H9 (cell line): ENCODE results near the gene FALEC. TPM values are rescaled to one million over a fixed set of nuclear protein-coding genes. Genes with fewer than 3 reads are reported as not detected.
A peak's percentile ranks its signal among the peaks of the same experiment; 100 is the strongest.

Experiments
- DNase-seq: peaks from one replicate; pipeline ENCODE4 v3.0.0-alpha.2; 2017
- H2AFZ ChIP-seq: one replicate; pipeline ENCODE4 v1.6.1; 2013; ENCODE audit warnings: mild to moderate bottlenecking, low read length, control low read depth, moderate library complexity
- H2AK5ac ChIP-seq: 2 replicates; pipeline ENCODE4 v1.6.1; 2013; ENCODE audit warnings: low read length, control low read depth, mixed read lengths; ENCODE audit not compliant: insufficient read length
- H2BK120ac ChIP-seq: one replicate; pipeline ENCODE4 v1.6.1; 2013; ENCODE audit warnings: low read depth, mild to moderate bottlenecking, low read length, control low read depth, inconsistent platforms; ENCODE audit not compliant: poor library complexity, severe bottlenecking
- H2BK12ac ChIP-seq: 2 replicates; pipeline ENCODE4 v1.6.1; 2013; ENCODE audit warnings: low read length, control low read depth, mixed read lengths, low read depth; ENCODE audit not compliant: insufficient read length
- H2BK15ac ChIP-seq: 2 replicates; pipeline ENCODE4 v1.6.1; 2013; ENCODE audit warnings: low read depth, low read length, control low read depth
- H2BK20ac ChIP-seq: one replicate; pipeline ENCODE4 v1.6.1; 2013; ENCODE audit warnings: low read depth, mild to moderate bottlenecking, low read length, control low read depth, inconsistent platforms; ENCODE audit not compliant: poor library complexity, severe bottlenecking
- H2BK5ac ChIP-seq: 2 replicates; pipeline ENCODE4 v1.6.1; 2013; ENCODE audit warnings: low read length, control low read depth, mixed read lengths; ENCODE audit not compliant: insufficient read length
- H3K14ac ChIP-seq: 2 replicates; pipeline ENCODE4 v1.6.1; 2013; ENCODE audit warnings: low read length, control low read depth; ENCODE audit not compliant: insufficient read depth
- H3K18ac ChIP-seq: 2 replicates; pipeline ENCODE4 v1.6.1; 2013; ENCODE audit warnings: low read depth, mild to moderate bottlenecking, mixed read lengths, low read length, control low read depth; ENCODE audit not compliant: insufficient read length
- H3K23ac ChIP-seq: 2 replicates; pipeline ENCODE4 v1.6.1; 2013; ENCODE audit warnings: low read length, control low read depth, mixed read lengths, low read depth; ENCODE audit not compliant: insufficient read length
- H3K23me2 ChIP-seq: 2 replicates; pipeline ENCODE4 v1.6.1; 2013; ENCODE audit warnings: low read depth, mild to moderate bottlenecking, mixed read lengths, low read length, control low read depth; ENCODE audit not compliant: insufficient read length, poor library complexity, severe bottlenecking
- H3K27ac ChIP-seq: 2 replicates; pipeline ENCODE4 v1.5.1; 2013; ENCODE audit warnings: low read length, control low read depth, mixed read lengths, low read depth; ENCODE audit not compliant: insufficient read length
- H3K27me3 ChIP-seq: 2 replicates; pipeline ENCODE4 v1.6.1; 2013; ENCODE audit warnings: low read length, control low read depth, inconsistent platforms; ENCODE audit not compliant: insufficient read depth
- H3K4ac ChIP-seq: 2 replicates; pipeline ENCODE4 v1.6.1; 2013; ENCODE audit warnings: low read depth, mild to moderate bottlenecking, control low read depth, inconsistent platforms, low read length, moderate library complexity
- H3K4me1 ChIP-seq: 2 replicates; pipeline ENCODE4 v1.6.1; 2013; ENCODE audit warnings: low read length, control low read depth, inconsistent platforms; ENCODE audit not compliant: insufficient read depth
- H3K4me2 ChIP-seq: 2 replicates; pipeline ENCODE4 v1.6.1; 2013; ENCODE audit warnings: low read length, control low read depth, mixed read lengths; ENCODE audit not compliant: insufficient read length, insufficient read depth
- H3K56ac ChIP-seq: 2 replicates; pipeline ENCODE4 v1.6.1; 2013; ENCODE audit warnings: low read depth, mild to moderate bottlenecking, mixed read lengths, low read length, control low read depth; ENCODE audit not compliant: insufficient read length
- H3K79me1 ChIP-seq: 2 replicates; pipeline ENCODE4 v1.6.1; 2013; ENCODE audit warnings: low read depth, mild to moderate bottlenecking, moderate library complexity, low read length, control low read depth, inconsistent platforms; ENCODE audit not compliant: insufficient read depth, poor library complexity, severe bottlenecking
- H3K79me2 ChIP-seq: 2 replicates; pipeline ENCODE4 v1.6.1; 2013; ENCODE audit warnings: low read length, control low read depth, inconsistent platforms; ENCODE audit not compliant: insufficient read depth
- H3K9ac ChIP-seq: 2 replicates; pipeline ENCODE4 v1.6.1; 2013; ENCODE audit warnings: low read length, control low read depth, mixed read lengths; ENCODE audit not compliant: insufficient read length; ENCODE audit errors: extremely low read depth
- H3K9me3 ChIP-seq: one replicate; pipeline ENCODE4 v1.6.1; 2013; ENCODE audit warnings: low read depth, low read length, inconsistent platforms; ENCODE audit not compliant: control insufficient read depth
- H3T11ph ChIP-seq: one replicate; pipeline ENCODE4 v1.6.1; 2013; ENCODE audit warnings: mild to moderate bottlenecking, low read length, control low read depth, inconsistent platforms
- H4K20me1 ChIP-seq: one replicate; pipeline ENCODE4 v1.6.1; 2013; ENCODE audit not compliant: control insufficient read depth, insufficient read length, insufficient read depth
- H4K5ac ChIP-seq: 2 replicates; pipeline ENCODE4 v1.6.1; 2013; ENCODE audit warnings: low read depth, mild to moderate bottlenecking, mixed read lengths, low read length, control low read depth; ENCODE audit not compliant: insufficient read length
- H4K8ac ChIP-seq: replicated peaks from 2 replicates; pipeline ENCODE4 v1.6.1; 2013; ENCODE audit warnings: low read length, control low read depth, mixed read lengths, low read depth; ENCODE audit not compliant: insufficient read length
- H4K91ac ChIP-seq: 2 replicates; pipeline ENCODE4 v1.6.1; 2013; ENCODE audit warnings: low read depth, mild to moderate bottlenecking, moderate library complexity, mixed read lengths, low read length, control low read depth; ENCODE audit not compliant: insufficient read length
- H3K27ac Mint-ChIP-seq, 3 experiments: 2 replicates in 2 of 3; 3 replicates in 1 of 3; pipeline ENCODE4 v1.8.0; 2020 to 2021; ENCODE audit warnings: mixed read lengths in 3 of 3, mild to moderate bottlenecking in 1 of 3, moderate library complexity in 1 of 3
- H3K27me3 Mint-ChIP-seq: 2 replicates; pipeline ENCODE4 v1.8.0; 2021; ENCODE audit warnings: low read depth, mild to moderate bottlenecking, moderate library complexity, mixed read lengths
- H3K36me3 Mint-ChIP-seq, 3 experiments: 2 replicates in 2 of 3; 3 replicates in 1 of 3; pipeline ENCODE4 v1.8.0; 2020 to 2021; ENCODE audit warnings: low read depth in 3 of 3, mixed read lengths in 3 of 3; ENCODE audit not compliant: insufficient read depth in 1 of 3
- H3K4me1 Mint-ChIP-seq, 2 experiments: 2 replicates each; pipeline ENCODE4 v1.8.0; 2020; ENCODE audit warnings: mixed read lengths in 2 of 2
- H3K4me3 Mint-ChIP-seq, 2 experiments: 2 replicates in 1 of 2; 3 replicates in 1 of 2; pipeline ENCODE4 v1.8.0; 2020 to 2021; ENCODE audit warnings: mild to moderate bottlenecking in 2 of 2, mixed read lengths in 2 of 2, moderate library complexity in 1 of 2
- H3K9me3 Mint-ChIP-seq, 2 experiments: 2 replicates in 1 of 2; 3 replicates in 1 of 2; pipeline ENCODE4 v1.8.0; 2020; ENCODE audit warnings: mild to moderate bottlenecking in 2 of 2, mixed read lengths in 2 of 2, moderate library complexity in 1 of 2
- CTCF ChIP-seq: fragments of 200-600 bp; sonication (generic); conservative IDR thresholded peaks from 3 replicates; pipeline ENCODE4 v1.8.0; 2021; ENCODE audit warnings: antibody characterized with exemption, mild to moderate bottlenecking
- WGBS: extraction: QIAGEN DNeasy Blood & Tissue Kit; methylation state at CpG from one replicate; pipeline ENCODE4 v1.1.7; 2013; ENCODE audit warnings: missing lambda C conversion rate, low lambda C conversion rate, mixed read lengths; ENCODE audit not compliant: insufficient read length; ENCODE audit errors: extremely low coverage; 5-methylcytosine and 5-hydroxymethylcytosine counted together
- total RNA-seq: library from RNA; stranded (reverse); gene quantifications from 2 replicates; pipeline ENCODE4 v1.2.1, GENCODE V29; 2021

FALEC gene
- total RNA-seq, 1 experiment from 2014 or later, result not detected

GRCh38 chr1:150551051-150551783 lies 35.7 kb downstream of the FALEC start:
- Histone ChIP-seq H3T11ph (no peak overlapping the region), H3K18ac (no peak overlapping the region), H2AFZ (no peak overlapping the region), H3K23ac (no peak overlapping the region), H4K91ac (no peak overlapping the region), H3K14ac (no peak overlapping the region), H3K79me2 (no peaks in the 10 kb centered on the region), H2AK5ac (no peak overlapping the region), H3K4me2 (no peak overlapping the region), H2BK12ac (no peak overlapping the region), H4K20me1 (no peaks in the 10 kb centered on the region), H3K9me3 (no peaks in the 10 kb centered on the region), H3K56ac (no peak overlapping the region), H2BK5ac (no peak overlapping the region), H3K4me1 (peaks cover 3% of the 10 kb centered on the region; the same call in 1 of the 2 replicates), H3K9ac (no peak overlapping the region), H3K4ac (no peak overlapping the region), H4K5ac (no peak overlapping the region), H3K23me2 (peaks cover 10% of the 10 kb centered on the region), H3K27me3 (peaks cover 3% of the 10 kb centered on the region; the same call in 1 of the 2 replicates), H2BK15ac (no peak overlapping the region), H2BK120ac (no peak overlapping the region), H3K79me1 (no peaks in the 10 kb centered on the region), H2BK20ac (no peak overlapping the region), H3K27ac (no peak overlapping the region), H4K8ac (no peak overlapping the region)
- Mint-ChIP-seq H3K4me1 (peaks cover 16 to 36% of the 10 kb centered on the region in 2 experiments), H3K27me3 (peaks cover 39% of the 10 kb centered on the region), H3K9me3 (no peaks in the 10 kb centered on the region), H3K27ac (peak overlapping the region in 1 of 3 experiments; percentile 34; a peak in 1 of 7 replicates), H3K36me3 (peaks cover 5% of the 10 kb centered on the region in 3 experiments; a peak in 6 of 7 replicates), H3K4me3 (peak overlapping the region in 1 of 2 experiments; percentile 20; a peak in 1 of 5 replicates)
- TF ChIP-seq CTCF, result no peak
- WGBS, result no CpG with 5 or more reads among the region's 11 CpGs
- DNase-seq, result peak; percentile 27
